Activated CD8-positive, alpha-beta memory T cell treated with anti-CD3 and anti-CD28 coated beads, Interleukin-2, amount 50 U/mL, for 4 hours (primary cell): ENCODE measurements around the gene SEPTIN1.
"Not testable (repeated sequence)": the region's sequence is repeated elsewhere in the genome, so short reads cannot be mapped to it uniquely, and the experiment has no call there.

Experiments used
- DNase-seq: peaks from one replicate; pipeline ENCODE4 v3.0.0-alpha.2; 2020

SEPTIN1 gene

DNA sequence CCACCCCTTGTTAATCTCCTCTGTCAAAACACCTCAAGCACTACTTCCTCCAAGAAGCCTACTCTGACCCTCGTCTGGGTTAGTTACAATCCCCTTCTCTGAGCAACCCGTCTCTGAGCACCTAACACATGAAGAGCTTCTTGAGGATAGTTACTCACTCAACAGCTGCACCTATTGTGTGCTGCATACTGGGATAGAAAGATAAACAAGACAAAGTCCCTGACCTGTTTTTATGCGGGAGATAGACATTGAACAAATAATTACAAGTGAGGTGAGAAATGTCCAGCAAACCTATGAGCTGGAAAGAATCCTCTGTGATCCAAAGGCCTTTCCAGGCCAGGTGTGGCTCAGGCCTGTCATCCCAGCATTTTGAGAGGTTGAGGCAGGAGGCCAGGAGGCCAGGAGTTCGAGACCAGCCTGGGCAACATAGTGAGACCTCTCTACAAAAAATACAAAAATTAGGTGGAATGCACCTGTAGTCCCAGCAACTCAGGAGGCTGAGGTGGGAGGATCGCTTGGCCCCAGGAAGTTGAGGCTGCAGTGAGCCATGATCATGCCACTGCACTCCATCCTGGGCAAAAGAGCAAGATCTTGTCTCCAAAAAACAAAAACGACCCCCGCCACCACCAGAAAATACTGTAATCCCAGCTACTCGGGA, 19.5 kb upstream of the SEPTIN1 start:
- DNase-seq: no peak

DNA sequence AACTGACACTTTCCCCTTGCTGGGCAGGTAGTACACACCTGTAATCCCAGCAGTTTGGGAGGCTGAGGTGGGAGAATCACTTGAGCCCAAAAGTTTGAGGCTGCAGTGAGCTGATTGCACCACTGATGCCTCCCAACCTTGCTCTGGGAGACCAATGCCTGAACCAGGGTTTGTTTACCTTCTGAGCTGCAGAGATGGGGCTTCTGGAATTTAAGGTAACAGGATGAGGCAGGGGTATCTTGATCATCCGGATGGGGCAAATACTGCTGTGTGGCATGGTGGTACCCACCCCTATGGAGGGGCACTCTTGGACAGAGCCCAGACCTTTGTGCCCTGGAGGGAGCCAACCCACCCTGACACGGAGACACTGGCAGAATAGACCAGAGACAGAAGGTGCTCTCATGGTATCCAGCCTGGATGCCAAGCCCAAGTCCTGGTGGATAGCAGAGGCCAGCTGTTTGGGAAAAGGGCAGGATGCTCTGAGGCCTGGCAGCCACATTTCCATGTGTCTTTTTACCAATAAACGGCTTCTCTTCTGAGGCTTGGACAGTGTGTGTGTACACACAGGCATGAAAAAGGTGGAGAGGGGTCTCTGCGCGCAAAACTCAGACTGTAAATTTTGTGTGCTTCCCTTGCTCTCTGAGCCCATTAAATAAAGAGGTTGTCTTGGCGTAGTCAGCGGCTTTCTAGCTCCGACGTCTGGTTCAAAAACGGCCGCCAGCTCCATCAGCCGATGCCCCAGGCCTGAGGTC, 17.2 kb upstream of the SEPTIN1 start:
- no peak for DNase-seq

DNA sequence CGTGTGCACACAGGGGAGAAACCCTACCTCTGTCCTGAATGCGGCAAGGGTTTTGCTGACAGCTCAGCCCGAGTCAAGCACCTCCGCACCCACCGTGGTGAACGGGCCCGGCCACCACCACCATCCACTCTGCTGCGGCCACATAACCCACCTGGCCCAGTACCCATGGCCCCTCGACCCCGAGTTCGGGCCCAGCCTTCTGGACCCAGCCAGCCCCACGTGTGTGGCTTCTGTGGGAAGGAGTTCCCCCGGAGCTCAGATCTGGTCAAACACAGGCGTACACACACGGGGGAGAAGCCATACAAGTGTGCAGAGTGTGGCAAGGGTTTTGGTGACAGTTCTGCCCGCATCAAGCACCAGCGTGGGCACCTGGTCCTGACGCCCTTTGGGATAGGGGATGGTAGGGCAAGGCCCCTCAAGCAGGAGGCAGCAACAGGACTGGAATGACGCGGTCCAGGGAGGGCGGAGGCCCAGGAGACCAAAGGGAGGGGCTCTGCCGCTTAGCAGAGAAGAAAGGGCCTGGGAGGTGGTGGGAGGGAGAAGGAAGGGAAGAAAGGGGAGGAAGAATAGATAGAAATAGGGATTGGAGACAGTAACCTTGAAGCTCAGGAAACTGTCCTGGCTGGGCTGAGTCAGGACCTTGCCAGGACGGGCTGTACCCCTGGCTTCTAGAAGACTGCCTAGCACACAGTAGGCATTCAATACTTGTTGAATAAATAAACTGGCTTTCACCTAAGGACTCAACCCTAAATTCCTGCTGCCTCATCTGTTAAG, 16.5 kb upstream of the SEPTIN1 start:
- DNase-seq: no peak

DNA sequence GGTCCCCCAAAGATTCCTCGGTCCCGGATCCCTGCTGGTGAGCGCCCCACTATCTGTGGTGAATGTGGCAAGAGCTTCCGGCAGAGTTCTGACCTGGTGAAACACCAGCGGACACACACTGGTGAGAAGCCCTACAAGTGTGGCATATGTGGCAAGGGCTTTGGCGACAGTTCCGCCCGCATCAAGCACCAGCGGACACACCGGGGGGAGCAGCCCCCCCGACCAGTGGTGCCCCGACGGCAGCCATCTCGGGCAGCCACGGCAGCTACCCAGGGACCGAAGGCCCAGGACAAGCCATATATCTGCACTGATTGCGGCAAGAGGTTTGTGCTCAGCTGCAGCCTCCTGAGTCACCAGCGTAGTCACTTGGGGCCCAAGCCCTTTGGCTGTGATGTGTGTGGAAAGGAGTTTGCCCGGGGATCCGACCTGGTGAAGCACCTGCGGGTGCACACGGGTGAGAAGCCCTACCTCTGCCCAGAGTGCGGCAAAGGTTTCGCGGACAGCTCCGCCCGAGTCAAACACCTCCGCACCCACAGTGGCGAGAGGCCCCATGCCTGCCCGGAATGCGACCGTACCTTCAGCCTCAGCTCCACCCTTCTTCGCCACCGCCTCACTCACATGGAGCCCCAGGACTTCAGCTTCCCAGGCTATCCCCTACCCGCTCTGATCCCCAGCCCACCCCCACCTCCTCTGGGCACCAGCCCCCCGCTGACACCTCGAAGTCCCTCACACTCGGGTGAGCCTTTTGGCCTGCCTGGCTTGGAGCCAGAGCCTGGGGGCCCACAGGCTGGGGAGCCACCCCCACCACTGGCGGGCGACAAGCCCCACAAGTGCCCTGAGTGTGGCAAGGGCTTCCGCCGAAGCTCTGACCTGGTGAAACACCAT, 15.7 kb upstream of the SEPTIN1 start:
- no peak for DNase-seq

DNA sequence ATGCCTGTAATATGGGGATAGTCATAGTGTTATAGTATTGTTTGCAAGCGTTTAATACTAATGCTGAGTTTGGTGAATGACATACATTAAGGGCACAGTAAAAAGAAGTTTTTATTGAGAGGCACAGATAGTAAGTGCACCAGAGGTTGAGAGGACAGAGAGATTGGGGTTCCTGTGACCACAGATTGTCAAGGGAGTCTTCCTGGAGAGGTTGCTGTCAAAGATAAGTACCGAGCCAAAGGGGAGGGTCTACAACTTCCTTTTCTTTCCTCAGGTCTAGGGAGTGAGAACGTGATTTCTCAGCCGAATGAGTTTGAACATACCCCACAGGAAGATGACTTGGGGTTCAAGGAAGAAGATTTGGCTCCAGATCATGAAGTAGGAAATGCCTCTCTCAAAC, 14.7 kb upstream of the SEPTIN1 start:
- no peak for DNase-seq

DNA sequence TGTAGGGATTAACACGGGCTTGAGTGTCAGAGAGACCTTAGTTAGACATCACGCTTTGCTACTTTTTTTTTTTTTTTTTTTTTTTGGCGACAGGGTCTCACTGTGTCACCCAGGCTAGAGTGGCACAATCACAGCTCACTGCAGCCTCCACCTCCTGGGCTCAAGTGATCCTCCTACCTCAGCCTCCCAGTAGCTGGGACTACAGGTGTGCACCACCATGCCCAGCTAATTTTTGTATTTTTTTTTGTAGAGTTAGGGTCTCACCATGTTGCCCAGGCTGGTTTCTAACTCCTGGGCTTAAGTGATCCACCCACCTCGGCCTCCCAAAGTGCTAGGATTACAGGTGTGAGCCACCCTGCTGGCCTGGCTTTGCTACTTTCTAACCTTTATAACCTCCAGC, 14.3 kb upstream of the SEPTIN1 start:
- not testable (repeated sequence) for DNase-seq

DNA sequence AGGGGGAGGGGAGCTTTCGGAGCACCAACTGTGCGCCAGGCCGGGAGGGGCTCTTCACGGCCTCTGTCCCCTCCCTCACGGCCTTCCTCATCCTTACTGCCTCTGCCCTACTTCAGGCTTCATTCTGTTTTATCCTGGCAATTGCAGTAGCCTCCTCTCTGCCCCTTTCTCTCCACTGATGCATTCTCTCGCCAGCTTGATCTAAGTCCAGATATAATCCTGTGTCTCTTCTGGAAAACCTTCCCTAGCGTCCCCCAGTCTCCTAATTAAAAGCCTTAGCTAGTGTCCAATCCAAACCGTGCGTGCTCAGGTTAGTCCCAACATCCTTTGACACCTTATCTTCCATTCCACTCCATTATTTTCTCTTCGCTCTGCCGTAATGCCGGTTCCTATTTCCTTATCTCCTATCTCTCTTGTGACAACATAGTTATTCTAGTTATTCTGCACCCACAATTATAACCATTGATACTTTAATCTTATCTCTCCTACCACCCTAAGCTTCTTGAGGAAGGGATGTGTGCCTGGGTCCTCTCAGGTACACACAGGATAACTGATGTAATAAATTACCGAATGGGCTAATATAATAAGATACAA, 13.7 kb upstream of the SEPTIN1 start:
- DNase-seq: no peak

DNA sequence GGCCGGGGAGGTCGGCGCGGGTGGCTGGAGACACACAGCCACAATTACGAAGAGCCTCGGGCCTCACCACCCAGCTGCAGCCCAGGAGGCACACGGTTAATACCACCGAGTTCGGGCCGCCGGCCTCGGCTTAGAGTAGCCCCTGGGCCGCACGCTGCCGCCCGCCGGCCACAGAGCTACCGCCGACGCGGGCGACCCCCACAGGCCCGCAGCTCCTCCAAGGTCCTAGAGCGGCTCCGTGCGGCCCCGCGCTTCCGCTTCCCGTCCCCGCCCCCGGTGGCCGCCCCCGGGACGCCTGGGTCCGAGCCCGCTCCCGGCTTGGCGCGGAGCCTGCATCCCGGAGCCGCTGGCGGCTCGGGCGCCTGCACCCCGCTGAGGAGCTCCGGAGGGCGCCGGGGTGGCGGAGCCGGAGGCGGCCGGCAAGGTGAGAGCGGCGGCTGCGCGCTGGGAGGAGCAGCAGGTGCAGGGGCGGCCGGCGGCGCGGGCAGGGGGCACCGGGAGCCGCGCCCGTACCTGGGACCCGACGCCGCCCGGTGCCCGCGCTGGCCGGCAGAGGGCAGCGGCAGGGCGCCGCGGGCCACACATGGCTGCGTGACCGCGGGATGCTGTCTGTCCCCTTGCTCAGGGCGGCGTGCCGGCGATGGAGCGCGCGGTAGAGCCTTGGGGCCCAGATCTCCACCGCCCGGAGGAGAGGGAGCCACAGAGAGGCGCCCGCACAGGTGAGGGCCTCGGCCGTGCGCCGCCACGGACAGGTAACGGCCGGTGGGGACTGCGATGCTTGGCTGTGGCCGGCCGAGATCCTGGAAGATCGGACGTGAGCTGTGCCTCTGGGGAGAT, 13.0 kb upstream of the SEPTIN1 start, which contains the start of gene ZNF48:
ZNF48 (plus strand) TSS at position 266 of the 837 bp plus-strand sequence; CDS start at position 641, 375 bp downstream.
- peak; percentile 63 for DNase-seq

DNA sequence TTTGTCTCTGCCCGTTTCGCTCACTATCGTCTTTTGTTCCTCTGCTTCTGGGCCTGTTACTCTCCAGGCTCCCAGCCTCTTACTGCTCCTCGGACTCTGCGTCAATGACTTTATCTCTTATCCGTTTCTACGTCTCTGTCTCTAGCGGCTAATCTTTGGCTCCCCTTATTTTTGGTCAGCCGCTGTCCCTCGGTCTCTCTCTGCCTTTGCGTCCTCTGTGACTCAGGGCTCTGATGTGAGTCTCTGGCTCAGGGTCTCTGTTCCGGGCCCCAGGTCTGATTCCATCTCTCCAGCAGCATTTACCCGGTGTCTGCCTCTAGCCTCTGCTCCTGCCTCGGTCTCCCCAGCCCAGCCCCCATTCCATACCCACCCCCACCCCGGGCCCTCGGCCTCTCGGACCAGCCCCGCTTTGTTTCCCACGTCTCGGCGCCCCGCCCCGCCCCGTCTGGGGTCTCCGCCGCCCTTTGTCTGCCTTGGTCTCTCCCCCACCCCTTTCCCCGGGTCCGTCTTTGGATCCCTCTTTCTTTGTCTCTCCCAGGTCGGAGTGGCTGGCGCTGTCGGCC, 12.3 kb upstream of the SEPTIN1 start:
- no peak for DNase-seq

DNA sequence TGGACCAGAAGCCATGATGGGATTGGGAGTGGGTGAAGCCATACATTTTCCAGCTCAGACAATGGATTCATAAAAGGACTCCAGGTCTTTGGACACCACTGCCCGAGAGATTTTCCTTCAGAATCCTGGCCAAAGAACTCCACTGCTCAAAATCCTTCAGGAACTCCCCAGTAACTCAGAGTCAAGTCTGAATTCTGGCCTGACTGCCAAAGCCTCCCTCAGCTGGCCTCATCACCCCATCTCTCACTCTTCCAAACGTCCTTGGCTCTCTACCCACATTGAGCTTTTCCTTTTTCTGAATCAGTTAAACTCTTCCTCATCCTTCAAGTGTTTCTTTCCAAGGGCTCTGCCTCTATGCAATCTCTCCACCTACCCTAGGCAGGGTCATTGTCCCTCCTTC, 1.2 kb upstream of the SEPTIN1 start:
- no peak for DNase-seq

DNA sequence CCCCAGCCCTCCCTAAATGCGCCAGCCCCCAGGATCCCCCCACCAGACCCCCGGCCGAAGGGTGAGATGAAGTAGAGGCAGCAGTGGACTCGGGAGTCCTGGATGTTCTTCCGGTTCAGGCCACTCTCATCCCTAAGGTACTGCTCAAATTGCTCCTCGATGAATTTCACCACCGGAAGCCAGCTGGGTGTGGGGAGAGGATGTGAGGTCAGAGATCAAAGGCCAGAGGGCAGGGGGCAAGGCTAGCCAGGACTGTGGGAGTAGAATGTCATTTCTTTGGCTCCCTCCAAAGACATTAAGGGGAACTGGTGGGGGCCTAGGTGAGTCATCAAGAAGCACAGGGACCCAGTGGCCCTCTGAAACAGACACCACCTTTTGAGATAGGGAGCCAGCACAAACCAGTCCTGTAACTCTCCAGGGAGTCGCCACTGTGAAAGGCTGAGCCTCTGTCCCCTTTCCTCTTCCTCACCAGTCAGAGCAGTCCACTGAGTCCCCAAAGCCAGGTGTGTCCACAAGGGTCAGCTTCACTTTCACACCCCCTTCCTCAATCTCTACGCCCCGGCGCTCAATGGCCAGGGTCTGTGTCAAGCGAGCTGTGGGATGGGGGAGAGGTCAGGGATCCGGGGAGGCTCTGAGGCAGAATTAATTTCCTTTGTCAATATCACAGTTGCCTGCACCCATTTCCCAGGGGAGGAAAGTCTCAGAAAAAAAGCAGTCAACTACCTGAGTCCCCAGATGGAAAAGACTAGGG, 895 bp downstream of the SEPTIN1 start:
- peak; percentile 54 for DNase-seq

DNA sequence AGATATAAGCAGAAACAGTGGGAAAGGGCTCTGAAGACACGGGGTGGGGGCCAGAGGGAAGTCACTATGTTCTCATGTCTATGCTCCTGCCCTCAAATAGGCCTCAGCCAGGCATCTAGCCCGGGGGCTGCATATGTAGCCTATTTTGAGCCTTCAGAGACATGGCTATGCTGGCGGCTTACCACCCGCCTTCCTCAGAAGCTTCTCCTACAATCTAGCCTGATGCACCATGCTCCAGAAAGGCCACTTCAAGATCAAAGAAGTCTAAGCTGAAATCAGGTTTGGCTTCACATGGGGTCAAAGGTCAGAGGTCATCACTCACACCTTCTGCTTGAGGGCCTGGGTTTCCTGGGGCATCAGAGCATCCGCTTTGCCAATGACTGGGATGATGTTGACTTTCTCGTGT, 1.6 kb downstream of the SEPTIN1 start:
- no peak for DNase-seq

DNA sequence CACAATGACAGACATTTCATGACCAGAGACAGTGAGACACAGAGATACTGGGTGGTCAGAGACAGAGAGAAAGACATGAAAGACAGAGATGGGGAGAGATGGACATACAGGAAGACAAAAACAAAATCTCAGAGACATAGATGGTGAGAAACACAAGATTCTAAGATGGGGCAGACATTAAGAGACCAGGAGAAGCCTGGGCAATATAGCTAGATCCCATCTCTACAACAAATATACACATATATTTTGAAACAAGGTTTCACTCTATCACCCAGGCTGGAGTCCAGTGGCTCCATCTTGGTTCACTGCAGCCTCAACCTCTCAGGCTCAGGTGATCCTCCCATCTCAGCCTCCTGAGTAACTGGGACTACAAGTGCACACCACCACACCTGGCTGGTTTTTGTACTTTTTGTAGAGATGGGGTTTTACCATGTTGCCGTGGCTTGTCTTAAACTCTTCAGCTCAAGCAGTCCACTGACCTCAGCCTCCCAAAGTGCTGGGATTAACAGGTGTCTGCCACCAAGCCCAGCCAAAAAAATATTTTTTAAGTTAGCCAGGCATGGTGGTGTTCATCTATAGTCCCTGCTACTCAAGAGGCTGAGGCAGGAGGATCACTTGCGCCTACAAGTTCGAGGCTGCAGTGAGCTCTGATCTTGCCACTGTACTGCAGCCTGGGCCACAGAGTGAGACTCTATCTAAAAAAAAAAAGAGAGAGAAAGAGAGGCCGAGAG, 2.1 kb downstream of the SEPTIN1 start:
- no peak for DNase-seq

DNA sequence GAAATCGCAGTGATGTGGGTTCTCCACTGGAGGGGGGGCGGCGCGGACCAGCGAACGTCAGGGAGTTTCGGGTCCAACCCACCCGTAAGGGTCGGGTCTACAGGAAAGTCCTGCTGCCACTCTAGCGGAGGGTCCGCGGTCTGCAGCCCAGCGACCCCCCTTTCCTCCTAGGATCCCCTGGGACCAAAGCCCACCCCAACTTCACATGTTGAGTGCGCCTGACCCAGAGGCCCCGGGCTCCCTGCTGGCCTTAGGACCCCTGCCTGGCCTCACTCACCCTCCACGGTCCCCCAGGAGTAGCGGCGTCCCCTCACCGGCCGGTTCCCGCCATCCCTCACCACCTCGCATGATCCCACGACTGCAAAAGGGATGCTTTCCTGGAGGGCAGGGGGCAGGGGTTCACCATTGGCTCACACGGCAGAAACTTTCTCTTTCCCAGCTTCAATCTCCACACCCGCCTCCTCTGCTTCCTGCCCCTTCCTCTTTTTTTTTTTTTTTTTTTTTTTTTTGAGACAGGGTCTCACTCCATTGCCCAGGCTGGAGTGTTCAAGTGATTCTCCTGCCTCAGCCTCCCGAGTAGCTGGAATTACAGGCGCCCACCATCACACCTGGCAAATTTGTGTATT, 3.1 kb downstream of the SEPTIN1 start:
- DNase-seq: no peak

DNA sequence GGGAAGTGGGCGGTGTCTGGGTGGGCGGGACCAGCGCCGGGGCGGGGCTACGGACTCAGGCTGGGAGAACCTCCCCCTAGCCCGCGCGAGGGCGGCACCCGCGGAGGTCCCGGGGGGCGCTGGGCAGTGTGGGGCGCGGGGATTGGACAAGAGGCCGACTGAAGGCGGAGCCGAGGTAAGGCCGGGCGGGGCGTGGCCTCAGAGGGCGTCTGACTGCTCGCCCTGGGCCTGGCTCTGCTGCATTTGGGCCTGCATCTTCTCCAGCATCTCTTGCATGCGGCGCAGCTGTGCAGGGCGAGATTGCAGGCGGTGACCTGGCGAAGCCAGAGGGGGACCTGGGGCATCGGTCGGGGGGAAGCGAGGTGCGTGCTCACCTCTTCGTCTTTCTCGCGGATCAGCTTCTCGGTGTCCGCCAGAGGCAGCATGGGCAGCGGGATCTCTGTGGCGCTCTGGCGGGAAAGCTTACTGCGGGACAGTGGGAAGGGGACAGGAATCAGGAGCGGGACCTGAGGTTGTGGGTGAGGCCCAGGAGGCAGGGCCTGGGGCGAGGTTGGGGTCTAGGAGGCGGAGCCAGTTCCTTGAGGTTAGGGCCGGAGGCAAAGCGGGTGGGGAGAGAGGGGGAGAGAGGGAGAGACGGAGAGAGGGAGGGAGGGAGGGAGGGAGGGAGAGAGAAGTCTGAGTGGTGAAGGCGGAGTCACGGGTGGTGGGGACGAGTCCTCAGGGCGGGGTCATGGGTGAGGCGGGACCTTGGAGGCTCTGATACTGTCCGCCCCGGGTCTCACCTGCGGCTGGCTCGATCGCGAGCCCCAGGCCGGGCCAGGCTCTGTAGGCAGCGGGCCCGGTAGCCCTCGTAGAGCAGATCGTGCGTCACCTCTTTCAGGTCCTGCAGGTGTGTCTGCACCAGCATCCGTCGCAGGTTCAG, 3.9 kb downstream of the SEPTIN1 start:
- DNase-seq: peak; percentile 100

DNA sequence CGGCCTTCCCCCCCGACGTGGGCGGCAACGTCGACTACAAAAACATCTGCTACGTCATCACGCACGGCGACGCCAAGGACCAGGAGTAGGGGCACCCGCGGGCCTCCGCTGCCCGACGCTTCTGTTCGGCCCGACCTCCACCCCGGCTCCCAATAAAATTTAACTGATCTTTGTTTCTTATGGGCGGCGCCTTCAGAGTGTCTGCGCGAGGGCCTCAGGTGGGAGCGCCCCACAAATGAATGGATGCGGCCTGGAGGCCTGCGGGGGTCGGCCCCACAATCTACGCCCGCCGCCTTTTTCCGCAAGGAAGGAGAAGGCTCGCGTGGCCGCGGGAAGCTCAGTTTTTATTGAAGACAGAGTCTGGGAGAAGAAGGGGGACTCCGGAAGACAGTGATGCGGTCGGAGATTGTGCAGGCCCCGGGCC, 4.5 kb downstream of the SEPTIN1 start:
- peak; percentile 91 for DNase-seq

DNA sequence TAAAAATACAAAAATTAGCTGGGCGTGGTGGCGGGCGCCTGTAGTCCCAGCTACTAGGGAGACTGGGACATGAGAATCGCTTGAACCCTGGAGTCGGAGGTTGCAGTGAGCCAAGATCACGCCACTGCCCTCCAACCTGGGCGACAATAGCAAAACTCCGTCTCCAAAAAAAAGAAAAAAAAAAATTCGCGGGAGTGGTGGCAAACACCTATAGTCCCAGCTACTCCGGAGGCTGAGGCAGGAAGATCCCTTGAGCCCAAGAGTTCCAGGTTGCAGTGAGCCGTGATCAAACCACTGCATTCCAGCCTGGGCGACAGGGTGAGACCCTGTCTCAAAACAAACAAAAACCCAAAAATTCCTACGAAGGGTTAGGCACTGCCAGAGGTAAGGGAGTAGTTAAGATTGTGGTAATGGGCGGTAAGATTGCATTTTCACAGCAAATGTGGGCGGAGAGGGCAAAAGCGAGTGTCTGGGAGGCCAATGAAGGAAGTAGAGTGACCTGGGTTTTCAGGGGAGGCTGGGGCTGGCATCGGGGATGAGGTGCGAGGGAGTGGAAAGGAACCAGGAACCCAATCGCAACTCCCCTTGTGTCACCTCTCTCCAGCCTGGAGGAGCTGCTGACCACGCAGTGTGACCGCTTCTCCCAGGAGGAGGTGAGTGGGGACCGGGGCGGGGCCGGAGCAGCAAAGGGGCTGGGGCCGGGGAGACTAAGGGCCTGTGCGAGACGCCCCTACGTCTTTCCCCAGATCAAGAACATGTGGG, 5.1 kb downstream of the SEPTIN1 start:
- no peak for DNase-seq
